IMR-90 (cell line): ENCODE results near the gene BRSK1. TPM values are rescaled to one million over a fixed set of nuclear protein-coding genes. Genes with fewer than 3 reads are reported as not detected.

ENCODE experiments used
- ATAC-seq: fragments of 200-7000 bp; cut with Tn5 transposase; 2 replicates; pipeline ENCODE4 v1.9.1; 2020; ENCODE audit warnings: low read depth, mild to moderate bottlenecking, moderate library complexity
- BruUV-seq: library from RNA; stranded (reverse); fragments of 400-500 nt; replicated peaks from 2 replicates; lab custom pipeline; 2021; lab: Mats Ljungman, UMichigan
- CTCF ChIA-PET: fragments of 300-600 bp; formaldehyde crosslinking; extraction: SDS; loops from one replicate; lab custom pipeline; 2021; ENCODE audit warnings: antibody characterized with exemption; lab: Yijun Ruan, JAX
- POLR2A ChIA-PET: fragments of 300-600 bp; sonication (Branson Sonifier 250); formaldehyde crosslinking; loops from one replicate; lab custom pipeline; 2022; ENCODE audit warnings: antibody characterized with exemption; ENCODE audit not compliant: unreplicated experiment; lab: Charles Lee
- DNase-seq: peaks from one replicate; pipeline ENCODE4 v3.0.0; 2013
- H2AFZ ChIP-seq: replicated peaks from 2 replicates; pipeline ENCODE3; 2013; ENCODE audit warnings: low read length, mild to moderate bottlenecking; ENCODE audit not compliant: poor library complexity
- H2AK5ac ChIP-seq: 2 replicates; pipeline ENCODE4 v1.6.1; 2013; ENCODE audit warnings: low read depth, low read length, inconsistent platforms
- H2AK9ac ChIP-seq: replicated peaks from 2 replicates; pipeline ENCODE3; 2013; ENCODE audit warnings: mild to moderate bottlenecking, low read depth, low read length, moderate library complexity; ENCODE audit not compliant: poor library complexity
- H2BK120ac ChIP-seq: 2 replicates; pipeline ENCODE4 v1.6.1; 2013; ENCODE audit warnings: low read depth, low read length, inconsistent platforms
- H2BK15ac ChIP-seq: 3 replicates; pipeline ENCODE4 v1.6.1; 2013; ENCODE audit warnings: low read depth, low read length, inconsistent platforms
- H2BK20ac ChIP-seq: 2 replicates; pipeline ENCODE4 v1.6.1; 2013; ENCODE audit warnings: low read depth, mild to moderate bottlenecking, inconsistent platforms, low read length, moderate library complexity
- H2BK5ac ChIP-seq: 2 replicates; pipeline ENCODE4 v1.6.1; 2013; ENCODE audit warnings: mild to moderate bottlenecking, low read depth, low read length, inconsistent platforms; ENCODE audit not compliant: poor library complexity, severe bottlenecking
- H3K14ac ChIP-seq: replicated peaks from 2 replicates; pipeline ENCODE4 v1.6.1; 2013; ENCODE audit warnings: low read depth, low read length, inconsistent platforms
- H3K18ac ChIP-seq: 2 replicates; pipeline ENCODE4 v1.6.1; 2013; ENCODE audit warnings: low read depth, low read length, control low read depth
- H3K23ac ChIP-seq: 2 replicates; pipeline ENCODE4 v1.6.1; 2013; ENCODE audit warnings: low read depth, low read length, inconsistent platforms
- H3K27ac ChIP-seq: 2 replicates; pipeline ENCODE4 v1.5.1; 2013; ENCODE audit warnings: mild to moderate bottlenecking, control low read depth, low read length; ENCODE audit not compliant: insufficient read depth
- H3K27me3 ChIP-seq: 2 replicates; pipeline ENCODE4 v1.6.1; 2013; ENCODE audit warnings: low read length; ENCODE audit not compliant: control insufficient read depth, insufficient read depth
- H3K36me3 ChIP-seq: 2 replicates; pipeline ENCODE4 v1.6.1; 2013; ENCODE audit warnings: low read length, mixed read lengths; ENCODE audit not compliant: control insufficient read depth, insufficient read depth
- H3K4ac ChIP-seq: 2 replicates; pipeline ENCODE4 v1.6.1; 2013; ENCODE audit warnings: low read depth, low read length, inconsistent platforms
- H3K4me1 ChIP-seq: 2 replicates; pipeline ENCODE4 v1.6.1; 2013; ENCODE audit warnings: low read length, mixed read lengths; ENCODE audit not compliant: control insufficient read depth, insufficient read depth
- H3K4me2 ChIP-seq: 2 replicates; pipeline ENCODE4 v1.6.1; 2013; ENCODE audit warnings: low read depth, mild to moderate bottlenecking, control low read depth, low read length, moderate library complexity
- H3K4me3 ChIP-seq: 2 replicates; pipeline ENCODE4 v1.5.1; 2013; ENCODE audit warnings: low read depth, mild to moderate bottlenecking, control low read depth, low read length, moderate library complexity; ENCODE audit not compliant: insufficient read depth
- H3K56ac ChIP-seq: 2 replicates; pipeline ENCODE4 v1.6.1; 2013; ENCODE audit warnings: low read length, inconsistent platforms; ENCODE audit not compliant: insufficient read depth; ENCODE audit errors: extremely low read depth
- H3K79me1 ChIP-seq, 2 experiments: 2 replicates each; pipeline ENCODE4 v1.6.1; 2013; ENCODE audit warnings: low read length in 2 of 2, inconsistent platforms in 1 of 2, low read depth in 1 of 2
- H3K9ac ChIP-seq: 2 replicates; pipeline ENCODE4 v1.6.1; 2013; ENCODE audit warnings: low read depth, low read length, control low read depth
- H3K9me1 ChIP-seq: 2 replicates; pipeline ENCODE4 v1.6.1; 2013; ENCODE audit warnings: low read length, inconsistent platforms; ENCODE audit not compliant: insufficient read depth
- H3K9me3 ChIP-seq: 2 replicates; pipeline ENCODE4 v1.6.1; 2013; ENCODE audit warnings: low read length; ENCODE audit not compliant: control insufficient read depth, insufficient read depth
- H4K20me1 ChIP-seq: 2 replicates; pipeline ENCODE4 v1.6.1; 2013; ENCODE audit warnings: low read length, inconsistent platforms; ENCODE audit not compliant: insufficient read depth
- H4K5ac ChIP-seq: 2 replicates; pipeline ENCODE4 v1.6.1; 2013; ENCODE audit warnings: mild to moderate bottlenecking, low read depth, low read length, control low read depth
- H4K8ac ChIP-seq, 2 experiments: 2 replicates each; pipeline ENCODE4 v1.6.1; 2013; ENCODE audit warnings: low read depth in 2 of 2, low read length in 2 of 2, control low read depth in 1 of 2, inconsistent platforms in 1 of 2
- H4K91ac ChIP-seq: 2 replicates; pipeline ENCODE4 v1.6.1; 2013; ENCODE audit warnings: low read depth, low read length, inconsistent platforms; ENCODE audit not compliant: insufficient read depth
- BHLHE40 ChIP-seq: fragments of 150-350 bp; IDR thresholded peaks from 2 replicates; pipeline ENCODE4 v1.6.1; 2016; ENCODE audit warnings: mild to moderate bottlenecking, low read depth, low read length
- CEBPB ChIP-seq: IDR thresholded peaks from 2 replicates; pipeline ENCODE4 v1.6.1; 2012; ENCODE audit warnings: low read depth, low read length, improper control_type of control experiment
- CHD1 ChIP-seq: IDR thresholded peaks from 2 replicates; pipeline ENCODE4 v1.6.1; 2012; ENCODE audit warnings: low read depth, low read length, improper control_type of control experiment
- FOS ChIP-seq: fragments of 150-350 bp; IDR thresholded peaks from 2 replicates; pipeline ENCODE4 v1.6.1; 2016; ENCODE audit warnings: low read depth, low read length
- MAZ ChIP-seq: IDR thresholded peaks from 2 replicates; pipeline ENCODE4 v1.6.1; 2012; ENCODE audit warnings: low read depth, mild to moderate bottlenecking, low read length, improper control_type of control experiment, moderate library complexity, borderline replicate concordance
- MXI1 ChIP-seq: IDR thresholded peaks from 2 replicates; pipeline ENCODE4 v1.6.1; 2012; ENCODE audit warnings: low read depth, mild to moderate bottlenecking, low read length, moderate library complexity, borderline replicate concordance
- NFE2L2 ChIP-seq: fragments of 150-350 bp; IDR thresholded peaks from 2 replicates; pipeline ENCODE4 v1.6.1; 2016; ENCODE audit warnings: low read depth, mild to moderate bottlenecking, low read length
- POLR2A ChIP-seq: IDR thresholded peaks from 2 replicates; pipeline ENCODE4 v1.6.1; 2012; ENCODE audit warnings: mild to moderate bottlenecking, low read depth, low read length
- RCOR1 ChIP-seq: IDR thresholded peaks from 2 replicates; pipeline ENCODE4 v1.6.1; 2012; ENCODE audit warnings: mild to moderate bottlenecking, low read length, improper control_type of control experiment; ENCODE audit not compliant: insufficient replicate concordance
- RFX5 ChIP-seq: IDR thresholded peaks from 2 replicates; pipeline ENCODE4 v1.8.0; 2012; ENCODE audit warnings: low read depth, mild to moderate bottlenecking, low read length, moderate library complexity
- SMC3 ChIP-seq: fragments of 150-350 bp; IDR thresholded peaks from 2 replicates; pipeline ENCODE4 v1.6.1; 2016; ENCODE audit warnings: low read depth, mild to moderate bottlenecking, antibody characterized with exemption, low read length, moderate library complexity
- WGBS, 2 experiments: methylation state at CpG; one replicate each; pipeline versions ENCODE4 v1.1.5 to v1.1.7; 2013; ENCODE audit warnings: missing lambda C conversion rate in 2 of 2; ENCODE audit not compliant: insufficient read length in 1 of 2; ENCODE audit errors: extremely low coverage in 2 of 2; 5-methylcytosine and 5-hydroxymethylcytosine counted together
- dilution Hi-C: fragments of 300-500 bp; cut with HindIII; formaldehyde crosslinking; loops from one replicate; pipeline ENCODE4 v1.14.3; 2018; ENCODE audit warnings: low sequenced_read_pairs; ENCODE audit not compliant: unreplicated experiment
- in situ Hi-C: fragments of 300-500 bp; cut with MboI; formaldehyde crosslinking; loops from 3 replicates; pipeline ENCODE4 v1.14.3; 2019; ENCODE audit warnings: low sequenced_read_pairs, inconsistent platforms, mixed read lengths
- intact Hi-C: fragments of 100-400 bp; cut with micrococcal nuclease; formaldehyde crosslinking; loops from 2 replicates; pipeline ENCODE4 v1.10.0; 2022
- polyA plus RNA-seq, 3 experiments: library from polyadenylated mRNA; depleted of rRNA; stranded (reverse); fragments of >200 nt; gene quantifications; 2 replicates each; pipeline ENCODE4 v1.2.3, GENCODE V29; 2012; ENCODE audit warnings: low replicate concordance in 1 of 3
- total RNA-seq: library from RNA; depleted of rRNA; stranded (reverse); fragments of >200 nt; gene quantifications from 2 replicates; pipeline ENCODE4 v1.2.3, GENCODE V29; 2012
- TF ChIP-seq, protein P1 (sequence below): conservative IDR thresholded peaks from 2 replicates; pipeline ENCODE4 v1.5.1; 2012; ENCODE audit warnings: mild to moderate bottlenecking, low read depth, low read length, improper control_type of control experiment
- TF ChIP-seq, protein P2 (sequence below): fragments of 150-350 bp; IDR thresholded peaks from 2 replicates; pipeline ENCODE4 v1.6.1; 2016; ENCODE audit warnings: low read depth, mild to moderate bottlenecking, low read length, moderate library complexity, borderline replicate concordance

BRSK1 gene
- total and polyA plus RNA-seq, 2 of the 4 experiments (the other 2 are of a cell fraction), result 2.5 to 22.3 TPM

DNA sequence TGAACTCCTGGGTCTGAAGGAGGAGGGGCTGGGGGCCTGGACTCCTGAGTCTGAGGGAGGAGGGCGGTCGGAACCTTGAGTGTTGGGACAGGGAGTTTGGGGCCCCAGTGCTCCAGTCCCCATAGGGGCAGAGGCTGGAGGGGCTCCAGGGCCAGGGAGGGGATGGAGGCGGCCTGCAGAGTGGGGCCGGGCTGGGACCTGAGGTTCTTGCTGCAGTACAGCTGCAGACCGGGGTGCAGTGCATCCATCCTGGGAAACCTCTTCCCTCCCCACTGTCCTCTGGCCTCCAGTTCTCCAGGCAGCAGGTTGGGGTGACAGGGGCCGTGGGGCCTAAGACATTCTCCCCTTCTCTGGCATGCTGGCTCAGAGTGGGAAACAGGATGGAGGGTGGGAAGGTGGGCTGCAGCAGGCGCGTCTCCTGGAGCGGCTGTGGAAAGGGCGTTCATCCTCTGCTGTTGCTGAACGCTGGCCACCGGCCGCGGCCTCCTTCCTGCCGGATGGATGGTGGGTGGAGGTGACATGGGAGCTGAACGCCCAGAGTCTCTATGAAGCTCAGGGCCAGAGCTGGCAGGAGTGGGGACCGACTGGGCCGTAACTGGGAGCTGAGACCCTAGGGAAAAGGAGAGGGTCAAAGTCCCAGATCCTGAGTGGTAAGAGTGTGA lies 1.6 kb downstream of the BRSK1 start (continued):
- TF ChIP-seq MAZ (no peak), RFX5 (no peak)

DNA sequence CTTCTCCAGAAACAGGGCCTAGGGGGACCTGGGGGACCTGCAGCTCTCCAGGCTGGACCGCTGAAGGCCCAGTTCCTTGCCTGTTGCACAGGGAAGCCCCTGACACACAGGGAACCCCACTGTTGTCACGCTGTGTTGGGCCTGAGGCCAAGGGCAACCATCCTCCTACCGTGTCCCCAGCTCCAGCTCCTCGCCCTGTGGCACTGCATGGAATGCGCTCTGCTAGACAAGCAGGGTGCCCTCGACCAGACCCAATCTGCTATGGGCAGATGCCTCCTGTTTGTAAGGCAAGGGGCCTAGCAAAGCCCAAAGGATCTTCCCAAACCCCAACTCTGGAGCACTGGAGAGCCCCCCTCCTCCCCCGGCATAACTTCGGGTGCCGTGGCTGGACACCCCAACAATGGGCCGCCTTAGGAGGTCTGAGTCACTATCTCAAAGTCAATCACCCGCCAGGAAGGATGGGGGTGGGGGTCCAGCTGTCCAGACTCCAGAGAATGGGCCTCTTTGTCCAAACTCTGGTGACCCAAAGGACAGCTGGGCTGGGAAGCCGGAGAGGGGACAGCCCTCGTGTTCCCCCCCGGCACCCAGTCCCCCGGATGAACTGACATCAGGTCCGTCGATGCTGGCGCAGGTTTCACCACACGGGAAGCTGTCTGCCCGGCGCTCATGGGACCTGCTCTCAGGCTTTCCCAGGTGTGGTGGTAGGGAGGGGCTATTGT lies 3.7 kb downstream of the BRSK1 start:
- BruUV-seq, result no TSS peak
- Histone ChIP-seq H3K56ac (no peak overlapping the region), H3K4me3 (no peak overlapping the region), H4K5ac (no peak overlapping the region), H3K27ac (no peak overlapping the region), H3K9ac (no peak overlapping the region), H2AK9ac (no peak overlapping the region), H2BK15ac (no peak overlapping the region), H2AK5ac (no peak overlapping the region; the same call in 1 of the 2 replicates), H3K27me3 (no peaks in the 10 kb centered on the region), H3K18ac (no peak overlapping the region), H2BK120ac (no peak overlapping the region), H4K91ac (no peak overlapping the region), H4K20me1 (no peaks in the 10 kb centered on the region), H3K23ac (no peak overlapping the region), H2BK5ac (no peak overlapping the region), H2AFZ (no peak overlapping the region), H3K4ac (no peak overlapping the region), H3K4me1 (peaks cover 8% of the 10 kb centered on the region), H4K8ac (no peak overlapping the region), H3K9me1 (0 out of 2 replicates have a peak, but pooled peaks cover 2% of the 10 kb centered on the region), H2BK20ac (no peak overlapping the region), H3K4me2 (no peak overlapping the region), H3K79me1 (peaks cover 3 to 26% of the 10 kb centered on the region in 2 experiments; a peak in 3 of 4 replicates), H3K14ac (no peak overlapping the region), H3K36me3 (peaks cover 19% of the 10 kb centered on the region), H3K9me3 (no peaks in the 10 kb centered on the region)
- ChIA-PET CTCF (no interaction called here), POLR2A (no interaction called here)
- 100% methylated on average over 5 of the region's 21 CpGs; no CpG with 5 or more reads in 1 of the 2 experiments for WGBS, 2 experiments
- dilution Hi-C loops (no loop called here), intact Hi-C loops (no loop called here), in situ Hi-C loops (loop anchor here (25.0 kb wide), 1 partner anchor 350 kb away; the partner anchor contains the start of genes CCDC106, ZNF580 and ZNF581)
- no peak for ATAC-seq
- DNase-seq, result no peak
- TF ChIP-seq MAZ (no peak), MXI1 (no peak), RCOR1 (no peak), NFE2L2 (no peak), CHD1 (no peak), SMC3 (no peak), POLR2A (no peak), CEBPB (no peak), BHLHE40 (no peak), FOS (no peak), RFX5 (no peak)
- TF ChIP-seq, protein P1, sequence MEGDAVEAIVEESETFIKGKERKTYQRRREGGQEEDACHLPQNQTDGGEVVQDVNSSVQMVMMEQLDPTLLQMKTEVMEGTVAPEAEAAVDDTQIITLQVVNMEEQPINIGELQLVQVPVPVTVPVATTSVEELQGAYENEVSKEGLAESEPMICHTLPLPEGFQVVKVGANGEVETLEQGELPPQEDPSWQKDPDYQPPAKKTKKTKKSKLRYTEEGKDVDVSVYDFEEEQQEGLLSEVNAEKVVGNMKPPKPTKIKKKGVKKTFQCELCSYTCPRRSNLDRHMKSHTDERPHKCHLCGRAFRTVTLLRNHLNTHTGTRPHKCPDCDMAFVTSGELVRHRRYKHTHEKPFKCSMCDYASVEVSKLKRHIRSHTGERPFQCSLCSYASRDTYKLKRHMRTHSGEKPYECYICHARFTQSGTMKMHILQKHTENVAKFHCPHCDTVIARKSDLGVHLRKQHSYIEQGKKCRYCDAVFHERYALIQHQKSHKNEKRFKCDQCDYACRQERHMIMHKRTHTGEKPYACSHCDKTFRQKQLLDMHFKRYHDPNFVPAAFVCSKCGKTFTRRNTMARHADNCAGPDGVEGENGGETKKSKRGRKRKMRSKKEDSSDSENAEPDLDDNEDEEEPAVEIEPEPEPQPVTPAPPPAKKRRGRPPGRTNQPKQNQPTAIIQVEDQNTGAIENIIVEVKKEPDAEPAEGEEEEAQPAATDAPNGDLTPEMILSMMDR, result no peak
- TF ChIP-seq, protein P2, sequence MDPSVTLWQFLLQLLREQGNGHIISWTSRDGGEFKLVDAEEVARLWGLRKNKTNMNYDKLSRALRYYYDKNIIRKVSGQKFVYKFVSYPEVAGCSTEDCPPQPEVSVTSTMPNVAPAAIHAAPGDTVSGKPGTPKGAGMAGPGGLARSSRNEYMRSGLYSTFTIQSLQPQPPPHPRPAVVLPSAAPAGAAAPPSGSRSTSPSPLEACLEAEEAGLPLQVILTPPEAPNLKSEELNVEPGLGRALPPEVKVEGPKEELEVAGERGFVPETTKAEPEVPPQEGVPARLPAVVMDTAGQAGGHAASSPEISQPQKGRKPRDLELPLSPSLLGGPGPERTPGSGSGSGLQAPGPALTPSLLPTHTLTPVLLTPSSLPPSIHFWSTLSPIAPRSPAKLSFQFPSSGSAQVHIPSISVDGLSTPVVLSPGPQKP, result no peak
